Neural progenitor cell (in vitro differentiated cells): ENCODE measurements around the gene ZNF592.

ENCODE experiments used
- CTCF ChIP-seq: fragments of 200-600 bp; sonication (generic); IDR thresholded peaks from 2 replicates; pipeline ENCODE4 v1.5.1; 2017; ENCODE audit warnings: antibody characterized with exemption, mild to moderate bottlenecking
- EZH2 ChIP-seq: fragments of 200-600 bp; sonication (generic); IDR thresholded peaks from 2 replicates; pipeline ENCODE4 v1.6.1; 2017; ENCODE audit warnings: antibody characterized with exemption, mild to moderate bottlenecking, moderate library complexity

GRCh38 chr15:84805221-84805620 lies 56.8 kb downstream of the ZNF592 start:
- TF ChIP-seq CTCF: no peak
- no peak for TF ChIP-seq EZH2
